GM18909 (cell line): ENCODE results near the gene TSPOAP1.

Experiments
- ATAC-seq: cut with Tn5 transposase; IDR thresholded peaks from one replicate; pipeline ENCODE4 v1.9.1; 2021; ENCODE audit warnings: mild to moderate bottlenecking; ENCODE audit not compliant: unreplicated experiment, poor library complexity

TSPOAP1 gene

DNA sequence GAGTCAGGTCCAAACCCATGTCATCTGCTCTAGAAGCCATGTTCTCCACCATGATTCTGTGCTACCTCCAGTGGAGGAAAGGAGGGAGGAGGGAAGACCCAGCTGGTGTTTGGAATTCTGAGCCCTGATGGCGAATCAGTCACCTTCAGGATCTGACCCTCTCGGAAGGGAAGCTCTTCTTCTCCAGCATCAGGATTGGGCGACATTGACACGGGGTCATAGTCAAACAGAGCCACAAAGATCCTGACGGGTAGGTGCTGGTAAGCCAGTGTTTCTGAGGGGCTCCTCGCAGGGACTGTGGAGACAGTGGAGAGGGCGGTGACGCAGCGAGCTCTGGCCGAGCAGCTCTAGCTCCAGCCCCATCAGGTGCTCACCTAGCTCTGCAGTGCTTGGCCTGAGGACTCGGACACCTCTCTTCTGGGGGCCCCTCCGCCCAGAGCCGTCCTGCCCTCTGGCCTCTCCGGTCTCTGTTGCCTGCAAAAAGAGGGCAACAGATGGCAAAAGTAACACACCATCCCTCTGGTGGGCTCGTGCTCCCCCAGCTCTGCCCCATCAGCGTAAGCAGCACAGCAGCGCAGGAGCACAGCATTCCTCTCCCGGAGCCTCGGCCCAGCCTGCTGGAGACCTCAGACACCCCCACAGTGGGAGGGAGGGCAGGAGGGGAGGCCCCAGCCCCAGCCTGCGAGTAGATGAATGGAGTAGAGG, 21.0 kb downstream of the TSPOAP1 start:
- no peak for ATAC-seq

DNA sequence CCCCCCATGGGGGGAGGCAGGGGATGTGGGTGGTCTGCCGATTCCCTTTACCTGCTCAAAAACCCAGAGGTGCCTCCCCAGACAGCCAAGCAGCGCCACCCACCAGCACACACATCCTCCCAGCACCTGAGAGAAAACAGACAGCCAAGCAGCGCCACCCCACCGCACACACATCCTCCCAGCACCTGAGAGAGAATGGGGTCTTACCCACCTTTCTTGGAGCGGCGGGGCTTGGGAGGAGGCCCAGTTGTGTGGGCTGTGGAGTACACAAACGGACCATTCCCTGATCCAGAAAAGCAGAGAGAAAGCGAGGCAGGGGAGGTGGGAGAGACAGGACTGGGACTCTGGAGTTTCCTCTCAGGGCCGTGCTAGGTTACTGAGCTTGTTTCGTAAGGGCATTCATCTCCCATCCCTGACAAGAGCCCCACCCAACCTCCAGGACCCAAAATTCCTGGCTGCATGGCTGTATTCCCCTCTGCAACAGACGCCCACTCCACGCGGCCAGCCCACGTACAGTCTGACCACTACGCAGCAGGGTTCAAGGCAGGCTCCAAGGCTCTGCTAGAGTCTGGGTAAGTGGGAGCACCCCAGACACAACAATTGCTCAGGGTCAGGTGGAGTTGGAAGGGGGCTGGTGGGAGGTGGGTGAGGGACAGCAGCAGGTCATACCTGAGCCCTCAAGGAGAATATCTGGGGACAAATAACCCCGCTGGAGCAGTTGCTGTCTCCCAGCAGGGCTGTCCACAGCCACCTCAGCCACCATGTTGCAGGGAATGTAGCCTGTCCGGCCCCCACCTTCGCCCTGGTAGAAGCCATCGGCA, 22.3 kb downstream of the TSPOAP1 start:
- ATAC-seq: no peak

DNA sequence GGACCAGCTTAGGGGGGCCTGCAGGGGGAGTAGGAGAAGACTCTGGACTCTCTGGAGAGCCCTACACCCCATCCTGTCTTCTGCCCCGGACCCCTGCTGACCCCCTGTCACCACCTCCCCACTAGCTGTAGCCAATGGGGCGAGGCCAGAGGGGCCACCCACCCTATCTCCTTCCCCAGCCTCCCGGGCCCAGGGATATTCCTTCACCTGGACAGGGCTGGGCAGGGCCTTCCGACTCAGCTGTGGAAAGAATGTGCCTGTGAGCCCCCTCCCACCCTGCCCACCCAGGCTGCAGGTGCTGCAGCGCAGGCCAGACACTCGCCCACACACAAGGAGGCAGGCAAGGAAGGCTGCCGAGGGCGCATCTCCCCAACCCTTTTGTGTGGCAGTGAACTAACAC, 23.0 kb downstream of the TSPOAP1 start:
- ATAC-seq: no peak

DNA sequence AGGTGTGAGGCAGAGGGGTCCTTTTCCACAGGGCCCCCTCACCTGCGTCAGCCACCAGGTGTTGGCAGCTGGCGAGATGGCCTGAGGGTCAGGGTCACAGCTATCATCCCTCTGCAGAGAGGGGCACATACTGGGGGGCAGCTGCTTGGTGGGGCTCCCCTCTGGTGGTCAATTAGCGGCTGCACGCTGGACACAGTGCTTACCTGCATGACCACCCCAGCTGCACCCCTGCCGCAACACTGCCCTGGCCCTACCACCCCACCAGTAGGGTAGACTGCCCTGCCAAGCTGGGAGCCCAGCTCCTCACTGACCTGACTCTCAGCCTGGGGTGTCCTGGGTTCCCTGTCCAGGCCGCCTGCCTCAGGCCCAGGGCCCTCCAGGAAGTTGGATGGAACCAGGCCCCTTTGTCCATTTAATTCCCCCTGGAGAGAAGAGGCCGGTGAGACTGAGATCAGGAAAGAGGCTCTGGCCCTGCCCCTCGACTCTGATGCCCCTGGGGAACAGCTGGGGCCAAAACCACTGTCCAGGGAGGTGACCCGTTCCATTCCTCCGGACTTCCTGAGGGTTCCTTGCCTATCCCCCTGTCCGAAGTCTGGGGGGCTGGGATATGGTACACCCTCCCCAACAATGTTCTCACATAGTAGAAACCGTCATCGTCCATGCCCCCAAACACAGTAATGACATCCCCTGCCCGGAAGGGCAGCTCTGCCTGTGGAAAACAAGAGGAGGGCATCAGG, 23.7 kb downstream of the TSPOAP1 start:
- ATAC-seq: no peak

DNA sequence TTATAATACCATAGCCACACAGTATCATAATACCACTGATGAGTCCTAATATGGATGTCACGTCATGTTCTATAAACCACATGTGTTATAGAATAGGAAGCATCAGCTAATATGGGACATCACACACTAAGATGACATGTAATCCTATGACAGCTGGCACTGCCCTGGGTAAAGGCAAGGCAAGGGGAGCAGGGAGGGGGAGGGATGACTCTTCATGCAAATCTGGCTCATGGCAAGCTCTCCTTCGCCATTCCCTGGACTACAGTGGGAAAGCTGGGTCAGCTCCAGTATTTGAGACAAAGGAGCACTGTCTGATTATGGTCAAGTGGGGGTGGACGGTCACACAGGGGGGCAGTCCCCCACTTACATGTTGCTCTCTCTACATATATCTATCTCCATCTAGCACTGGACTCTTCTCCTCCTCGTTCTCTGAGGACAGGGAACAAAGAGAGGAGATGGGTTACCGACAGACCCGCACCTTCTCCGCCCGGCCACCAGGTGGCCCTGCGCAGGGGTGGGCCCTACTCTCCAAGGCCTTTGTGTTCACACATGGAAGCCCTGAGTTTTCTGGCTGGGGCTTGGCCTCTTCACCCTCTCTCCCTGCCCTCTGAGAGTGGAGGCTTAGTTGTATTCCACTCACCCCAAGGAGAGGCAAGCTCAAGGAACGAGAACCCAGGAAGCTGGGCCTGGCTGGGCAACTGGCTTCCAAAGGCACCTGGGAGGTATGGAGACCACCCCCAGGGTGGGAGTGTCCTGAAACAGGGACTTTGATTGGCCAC, 24.4 kb downstream of the TSPOAP1 start:
- no peak for ATAC-seq

DNA sequence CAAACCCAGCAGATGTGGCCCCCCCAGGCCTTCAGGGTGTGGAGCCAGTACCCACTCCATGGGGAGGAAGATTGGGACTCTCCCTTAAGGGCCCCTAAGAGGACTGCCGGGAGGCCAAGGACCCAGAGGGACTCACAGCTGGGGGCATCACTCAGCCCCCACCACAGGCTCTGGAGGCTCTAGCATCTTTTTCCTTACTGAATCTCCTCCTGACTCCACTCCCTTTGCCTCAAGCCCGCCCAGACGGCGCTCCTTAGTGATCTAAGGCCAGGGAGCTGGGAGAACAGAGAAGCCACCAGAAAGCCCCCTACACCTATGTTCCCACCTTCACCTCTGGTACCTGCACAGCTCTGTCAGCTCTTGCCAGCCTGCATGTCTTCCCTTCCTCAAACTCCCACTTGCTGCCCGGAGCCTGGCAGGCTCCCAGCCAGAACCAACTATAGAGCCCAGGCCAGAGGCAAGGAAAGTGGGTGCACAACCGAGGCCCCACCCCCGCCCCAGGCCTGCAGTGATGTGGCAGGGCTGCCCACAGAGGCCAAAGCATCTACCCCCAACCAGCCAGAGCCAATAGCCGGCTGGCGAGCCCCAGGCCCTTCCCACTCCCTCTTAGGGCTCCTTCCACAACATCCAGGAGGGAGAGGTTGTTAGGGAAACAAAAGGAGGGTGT, 25.5 kb downstream of the TSPOAP1 start:
- no peak for ATAC-seq

DNA sequence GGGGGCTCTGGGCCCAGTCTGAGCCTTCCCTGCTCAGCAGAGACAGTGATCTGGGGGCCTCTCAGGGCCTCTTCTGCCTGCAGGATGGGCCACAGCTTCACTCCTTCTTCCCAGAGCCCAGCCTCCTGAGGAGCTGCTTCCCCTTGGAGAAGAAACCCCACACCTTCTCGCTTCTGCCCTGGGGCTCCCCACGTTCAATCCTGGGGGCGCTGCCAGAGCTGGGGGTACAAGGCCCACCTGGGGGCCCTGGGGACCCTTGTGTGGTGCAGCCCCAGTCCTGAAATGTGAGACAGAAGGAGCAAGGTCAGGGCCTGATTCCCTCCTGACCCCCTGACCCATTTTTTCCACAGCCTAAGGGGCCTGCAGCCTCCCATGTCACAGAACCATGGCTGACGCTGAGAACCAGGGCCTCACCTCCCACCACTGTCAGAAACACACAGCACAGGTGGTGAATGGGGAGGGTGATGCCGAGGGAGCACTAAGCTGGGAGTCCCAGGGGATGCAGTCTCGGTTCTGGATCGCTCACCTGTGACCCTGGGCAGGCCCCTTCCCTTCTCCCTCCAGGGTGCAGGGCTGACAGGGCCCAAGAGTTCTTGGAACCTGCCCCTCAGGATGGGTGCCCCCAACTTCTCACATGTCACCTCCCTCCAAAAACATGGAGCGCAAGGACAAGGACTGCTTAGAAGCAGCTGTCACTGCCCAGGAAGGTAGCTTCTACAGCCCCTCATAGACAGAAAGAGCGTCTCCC, 26.2 kb downstream of the TSPOAP1 start:
- no peak for ATAC-seq

DNA sequence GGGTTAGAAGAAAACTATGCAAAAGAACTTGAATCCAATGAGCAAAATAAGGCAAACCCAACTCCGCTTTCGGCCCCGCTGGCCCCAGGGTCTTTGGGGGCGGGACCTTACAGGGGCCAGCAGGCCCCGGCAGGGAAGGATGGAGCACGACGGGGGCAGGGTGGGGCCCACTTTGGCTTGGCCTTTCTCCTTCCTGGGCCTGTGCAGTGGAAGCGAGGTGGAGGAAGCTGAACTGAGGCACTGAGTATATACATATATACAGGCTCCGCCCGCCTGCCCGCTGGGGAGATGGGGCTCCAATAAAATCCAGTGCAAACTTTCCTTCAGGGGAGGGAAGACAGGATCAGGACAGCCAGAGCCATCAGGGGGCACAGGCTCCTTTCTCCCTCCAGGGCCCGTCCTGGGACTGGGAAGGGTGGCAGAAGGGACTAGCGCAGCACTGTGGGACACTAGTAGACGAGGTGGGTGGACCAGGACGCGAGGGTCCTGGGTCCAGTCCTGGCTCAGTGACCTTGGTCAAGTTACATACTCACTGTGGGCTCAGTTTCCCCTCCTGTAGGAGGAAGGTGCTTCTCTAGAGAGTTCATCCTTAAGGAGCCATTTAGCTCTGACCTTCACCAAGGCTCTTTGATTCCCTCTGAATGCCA, 27.0 kb downstream of the TSPOAP1 start:
- no peak for ATAC-seq

DNA sequence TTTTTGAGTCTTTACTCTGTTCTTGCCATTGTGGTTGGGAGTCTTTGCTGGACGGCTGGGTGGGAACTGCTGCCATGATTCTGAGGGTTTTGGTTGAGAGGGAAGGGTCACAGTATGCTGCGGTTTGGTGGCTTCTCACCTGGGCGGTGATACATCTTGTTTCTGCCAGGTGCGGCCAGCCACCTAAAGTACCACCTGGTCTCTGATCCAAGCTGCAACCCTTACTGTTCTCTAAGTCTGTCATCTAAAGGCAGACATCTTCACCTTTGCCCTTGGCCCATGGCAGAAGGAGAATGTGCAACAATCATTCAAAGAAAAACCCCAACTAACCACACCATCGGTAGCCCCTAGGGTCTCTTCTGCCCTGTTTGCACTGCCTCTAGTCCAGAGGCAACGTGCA, 28.3 kb downstream of the TSPOAP1 start:
- no peak for ATAC-seq

DNA sequence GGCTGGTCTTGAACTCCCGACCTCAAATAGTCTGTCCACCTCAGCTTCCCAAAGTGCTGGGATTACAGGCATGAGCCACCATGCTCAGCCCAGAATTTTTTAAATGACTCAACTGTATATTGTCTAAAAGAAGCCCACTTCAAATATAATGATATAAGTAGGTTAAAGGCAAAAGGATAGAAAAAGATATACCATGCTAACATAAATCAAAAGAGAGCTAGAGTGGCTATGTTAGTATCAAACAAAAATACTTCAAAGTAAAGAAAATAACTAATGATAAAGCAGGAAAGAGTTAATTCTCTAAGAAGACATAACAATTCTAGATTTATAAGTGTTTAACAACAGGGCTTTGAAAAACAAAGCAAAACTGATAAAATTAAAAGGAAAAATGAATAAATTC, 34.6 kb downstream of the TSPOAP1 start:
- no peak for ATAC-seq

DNA sequence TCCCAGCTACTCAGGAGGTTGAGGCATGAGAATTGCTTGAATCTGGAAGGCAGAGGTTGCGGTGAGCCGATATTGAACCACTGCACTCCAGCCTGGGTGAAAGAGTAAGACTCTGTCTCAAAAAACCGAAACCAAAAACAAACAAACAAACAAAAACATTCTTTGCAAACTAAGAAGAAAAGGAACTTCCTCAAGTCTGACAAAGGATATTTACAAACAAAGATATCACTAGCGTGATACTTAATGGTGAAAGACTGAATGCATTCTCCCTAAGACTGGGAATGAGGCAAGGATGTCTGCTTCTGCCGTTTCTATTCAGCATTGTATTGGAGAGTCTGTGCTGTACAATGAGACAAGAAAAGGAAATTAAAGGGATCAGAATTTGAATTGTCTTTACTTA, 37.3 kb downstream of the TSPOAP1 start:
- ATAC-seq: no peak

DNA sequence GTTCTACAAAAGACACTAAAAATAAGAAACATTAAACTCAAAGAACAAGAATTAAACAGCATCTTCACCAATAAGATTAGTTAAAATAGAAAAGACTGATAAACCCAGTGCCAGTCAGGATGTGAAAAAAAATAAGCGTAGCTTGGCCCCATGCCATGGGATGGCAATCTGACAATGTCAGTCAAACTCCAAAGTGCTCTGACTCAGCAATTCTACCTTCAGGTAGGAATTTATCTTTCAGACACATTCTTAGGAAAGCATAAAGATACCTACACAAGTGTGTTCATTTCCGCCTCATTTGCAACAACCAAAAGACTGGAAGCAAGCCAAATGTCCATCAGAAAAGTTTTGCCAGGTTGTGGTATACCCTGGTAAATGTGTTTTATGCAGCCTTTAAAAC, 38.7 kb downstream of the TSPOAP1 start:
- ATAC-seq: no peak

DNA sequence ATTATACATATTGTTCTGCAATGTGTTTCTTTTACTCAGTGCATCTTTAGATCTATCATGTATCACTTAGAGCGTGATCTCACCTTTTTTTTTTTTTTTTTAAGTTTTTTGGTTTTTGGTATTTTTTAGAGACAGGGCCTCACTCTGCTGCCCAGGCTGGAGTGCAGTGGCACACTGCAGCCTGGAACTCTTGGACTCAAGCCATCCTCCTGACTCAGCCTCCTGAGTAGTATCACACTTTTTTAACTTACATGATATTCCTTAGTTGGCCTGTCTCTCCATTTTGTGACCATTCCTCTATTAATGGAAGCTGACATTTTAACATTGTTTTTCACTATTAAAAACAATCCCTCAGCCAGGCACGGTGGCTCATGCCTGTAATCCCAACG, 43.2 kb downstream of the TSPOAP1 start:
- ATAC-seq: no peak

DNA sequence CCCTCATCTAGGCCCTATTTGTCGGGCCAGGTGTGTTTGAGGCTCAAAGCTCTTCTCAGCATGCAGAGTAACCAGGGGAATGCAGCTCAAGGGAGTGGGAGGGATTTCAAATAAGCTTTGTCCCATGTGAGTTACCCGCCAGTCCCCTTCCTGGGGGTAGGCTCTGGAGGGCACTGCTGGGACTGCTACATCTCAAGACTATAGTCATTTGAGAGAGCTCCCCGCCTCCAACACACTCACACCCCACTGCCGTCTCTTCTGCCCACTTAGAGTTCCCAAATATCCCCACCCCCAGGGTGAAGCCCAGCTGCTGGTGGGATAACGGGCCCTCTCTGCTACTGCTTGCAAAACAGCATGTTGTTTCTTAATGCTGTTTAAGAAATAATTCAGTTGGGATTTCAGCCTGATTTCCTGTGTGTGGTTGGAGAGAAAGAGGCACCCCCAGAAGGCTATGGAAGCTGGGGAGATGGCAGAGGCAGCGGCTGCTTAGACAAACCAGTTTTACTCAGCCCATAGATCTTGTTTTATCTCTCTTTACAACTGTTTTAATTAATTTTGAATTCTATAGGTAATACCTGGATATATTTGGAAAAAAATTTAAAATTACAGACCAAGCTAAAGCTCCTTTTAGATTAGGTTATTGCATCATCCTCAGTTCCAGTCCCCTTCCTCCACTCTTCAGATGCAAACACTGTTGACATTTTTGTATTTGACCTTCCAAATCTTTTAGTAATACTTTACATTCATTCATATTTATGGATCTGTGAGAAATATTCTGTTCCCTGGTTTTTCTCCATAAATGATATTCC, 43.8 kb downstream of the TSPOAP1 start:
- ATAC-seq: no peak

DNA sequence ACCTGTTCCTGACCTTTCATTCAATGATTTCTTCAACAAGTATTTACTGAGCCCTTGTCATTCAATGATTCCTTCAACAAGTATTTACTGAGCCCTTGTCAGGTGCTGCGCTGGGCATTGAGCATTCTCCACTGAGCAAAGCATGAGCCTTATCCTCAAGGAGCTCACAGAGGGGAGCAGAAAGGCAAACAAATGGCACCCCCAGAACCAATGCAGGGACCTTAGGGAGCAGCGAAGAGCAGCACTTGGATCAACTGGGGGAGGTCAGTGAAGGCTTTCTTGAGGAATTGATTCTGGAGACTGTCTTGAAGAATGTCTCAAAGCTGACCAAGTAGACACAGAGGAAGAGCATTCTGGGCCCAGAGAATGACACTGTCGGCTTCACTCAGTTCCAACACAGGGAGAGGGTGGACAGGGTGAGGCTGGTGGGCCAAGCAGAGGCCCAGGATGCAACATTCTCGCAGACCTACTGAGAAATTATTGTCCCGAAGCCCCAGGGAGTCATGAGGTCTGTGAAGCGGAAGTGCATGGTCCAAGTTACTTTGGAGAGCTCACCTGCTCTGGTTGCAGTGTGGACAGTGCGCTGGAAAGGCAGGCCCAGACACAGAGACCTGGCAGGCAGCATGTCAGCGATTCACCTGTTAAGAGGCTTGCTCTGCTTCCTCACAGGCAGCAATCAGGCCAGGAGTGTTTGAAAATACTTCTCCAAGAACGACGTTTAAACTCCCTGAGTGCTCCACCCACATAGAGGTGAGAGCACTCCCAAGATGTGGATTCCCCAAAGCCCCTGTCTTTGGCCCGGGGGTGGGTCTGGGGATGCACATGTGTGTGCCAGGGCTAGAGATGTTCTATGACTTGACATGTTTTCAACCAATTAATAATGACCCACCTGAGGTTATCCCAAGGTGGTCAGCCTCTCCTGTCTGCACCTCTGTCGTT, 44.7 kb downstream of the TSPOAP1 start:
- no peak for ATAC-seq

DNA sequence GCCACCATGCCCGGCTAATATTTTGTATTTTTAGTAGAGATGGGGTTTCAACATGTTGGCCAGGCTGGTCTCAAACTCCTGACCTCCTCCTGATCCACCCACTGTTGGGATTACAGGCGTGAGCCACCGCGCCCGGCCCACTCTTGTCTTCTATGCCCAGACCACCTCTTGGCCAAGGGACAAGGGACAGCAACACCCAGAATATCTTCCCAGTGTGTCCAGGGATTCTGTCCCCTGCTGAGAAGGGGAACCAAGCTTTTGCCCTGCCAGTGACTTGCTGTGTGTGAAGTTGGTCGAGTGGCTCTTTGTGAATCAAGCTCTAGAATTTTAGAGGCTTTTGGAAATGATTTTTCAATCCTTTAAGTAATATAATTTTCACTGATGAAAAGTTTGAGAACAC, 46.2 kb downstream of the TSPOAP1 start:
- no peak for ATAC-seq

DNA sequence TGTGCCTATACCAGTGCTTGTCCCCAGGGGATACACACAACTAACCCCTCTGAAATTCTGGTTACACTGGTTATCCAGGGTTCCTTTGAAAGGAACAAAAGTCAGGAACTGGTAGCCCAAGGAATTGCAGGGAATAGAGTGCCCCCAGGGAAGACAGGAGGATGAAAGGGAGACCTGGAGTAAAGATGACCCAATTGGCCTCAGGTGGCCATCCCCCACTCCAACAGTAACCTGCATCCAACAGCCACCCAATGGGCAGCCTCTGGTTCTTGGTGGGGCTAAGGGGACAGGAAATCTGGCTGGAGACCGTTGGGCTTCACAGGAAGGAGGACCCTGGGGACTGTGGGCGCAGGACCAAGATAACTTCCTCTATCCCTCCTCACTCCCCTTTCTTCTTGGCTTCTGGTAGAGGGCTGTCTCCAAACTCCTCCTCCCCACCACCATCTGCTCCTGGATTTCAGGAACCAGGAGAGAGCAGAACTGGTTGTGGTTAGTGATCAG, 47.0 kb downstream of the TSPOAP1 start:
- no peak for ATAC-seq
